GM18498 (cell line): Measurements from ENCODE around the gene ARMH1.
"Not testable (repeated sequence)": the region's sequence is repeated elsewhere in the genome, so short reads cannot be mapped to it uniquely, and the experiment has no call there.

Experiments used
- ATAC-seq: cut with Tn5 transposase; IDR thresholded peaks from one replicate; pipeline ENCODE4 v1.9.1; 2021; ENCODE audit warnings: mild to moderate bottlenecking, moderate library complexity; ENCODE audit not compliant: unreplicated experiment

The ARMH1 gene

GRCh38 chr1:44693159-44693558 is 18.6 kb downstream of the ARMH1 start:
- no peak for ATAC-seq

GRCh38 chr1:44693900-44694299 is 19.4 kb downstream of the ARMH1 start:
- no peak for ATAC-seq

- ATAC-seq, result peak; percentile 69
Observed at GRCh38 chr1:44694863-44695478, 20.5 kb downstream of the ARMH1 start.

- no peak for ATAC-seq
Observed at GRCh38 chr1:44695671-44696070, 21.2 kb downstream of the ARMH1 start.

GRCh38 chr1:44696101-44696500 is 21.6 kb downstream of the ARMH1 start:
- no peak for ATAC-seq

GRCh38 chr1:44696789-44697345 is 22.4 kb downstream of the ARMH1 start:
- peak; percentile 65 for ATAC-seq

GRCh38 chr1:44698138-44698537 is 23.6 kb downstream of the ARMH1 start:
- ATAC-seq, result no peak

GRCh38 chr1:44699375-44699774 is 24.9 kb downstream of the ARMH1 start:
- not testable (repeated sequence) for ATAC-seq

- no peak for ATAC-seq
Observed at GRCh38 chr1:44700573-44700972, 26.1 kb downstream of the ARMH1 start.

- ATAC-seq, result no peak
Observed at GRCh38 chr1:44701141-44701573, 26.6 kb downstream of the ARMH1 start.

- ATAC-seq, result no peak
Observed at GRCh38 chr1:44705470-44705869, 31.0 kb downstream of the ARMH1 start.

GRCh38 chr1:44705938-44706337 is 31.4 kb downstream of the ARMH1 start:
- ATAC-seq, result no peak

- no peak for ATAC-seq
Observed at GRCh38 chr1:44707112-44707881, 32.8 kb downstream of the ARMH1 start.

- ATAC-seq, result no peak
Observed at GRCh38 chr1:44707959-44708831, 33.7 kb downstream of the ARMH1 start.

- ATAC-seq, result no peak
Observed at GRCh38 chr1:44713321-44713781, 38.8 kb downstream of the ARMH1 start.

GRCh38 chr1:44714532-44714931 is 40.0 kb downstream of the ARMH1 start:
- no peak for ATAC-seq

GRCh38 chr1:44714944-44715571 is 40.5 kb downstream of the ARMH1 start:
- no peak for ATAC-seq

- ATAC-seq, result no peak
Observed at GRCh38 chr1:44717156-44717555, 42.6 kb downstream of the ARMH1 start.

GRCh38 chr1:44717653-44718052 is 43.1 kb downstream of the ARMH1 start:
- no peak for ATAC-seq

- ATAC-seq, result no peak
Observed at GRCh38 chr1:44718091-44718490, 43.6 kb downstream of the ARMH1 start.

- ATAC-seq, result no peak
Observed at GRCh38 chr1:44719318-44719717, 44.8 kb downstream of the ARMH1 start.
